GM21390 (cell line): Measurements from ENCODE around the gene KLHDC7A.

Experiments used
- ATAC-seq: cut with Tn5 transposase; IDR thresholded peaks from one replicate; pipeline ENCODE4 v1.9.1; 2021; ENCODE audit not compliant: unreplicated experiment

The KLHDC7A gene

DNA sequence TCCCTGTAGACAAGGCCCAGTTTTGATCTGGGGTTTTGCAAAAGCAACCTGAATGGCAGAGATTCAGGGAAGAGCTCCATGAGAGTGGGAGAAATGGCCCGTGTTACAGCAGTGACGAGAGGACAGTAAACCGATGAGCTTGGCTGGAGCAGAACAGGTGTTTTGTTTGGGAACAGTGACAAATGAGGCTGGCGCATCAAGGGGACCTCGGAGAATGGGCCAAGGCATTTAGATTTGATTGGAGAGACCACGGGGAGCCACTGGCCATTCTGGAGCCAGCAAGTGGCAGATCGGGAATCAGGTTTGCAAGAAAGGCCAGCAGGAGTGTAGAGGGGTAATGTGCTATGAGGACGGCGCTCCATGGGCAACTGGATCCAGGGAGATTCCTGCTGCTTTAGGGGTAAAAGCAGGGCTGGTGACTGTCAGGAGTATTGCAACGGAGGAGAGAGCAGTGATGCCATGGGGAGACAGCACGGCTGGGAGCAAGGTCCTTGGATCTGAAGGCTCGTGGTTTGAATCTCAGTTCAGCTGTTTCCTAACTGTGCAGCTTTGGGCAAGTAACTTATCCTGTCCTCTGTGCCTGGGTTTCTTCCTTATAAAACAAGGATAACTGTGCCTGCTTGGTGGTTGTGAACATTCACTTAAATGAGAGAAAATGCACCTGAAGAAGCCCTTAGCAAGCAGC is 9.9 kb upstream of the KLHDC7A start:
- no peak for ATAC-seq

DNA sequence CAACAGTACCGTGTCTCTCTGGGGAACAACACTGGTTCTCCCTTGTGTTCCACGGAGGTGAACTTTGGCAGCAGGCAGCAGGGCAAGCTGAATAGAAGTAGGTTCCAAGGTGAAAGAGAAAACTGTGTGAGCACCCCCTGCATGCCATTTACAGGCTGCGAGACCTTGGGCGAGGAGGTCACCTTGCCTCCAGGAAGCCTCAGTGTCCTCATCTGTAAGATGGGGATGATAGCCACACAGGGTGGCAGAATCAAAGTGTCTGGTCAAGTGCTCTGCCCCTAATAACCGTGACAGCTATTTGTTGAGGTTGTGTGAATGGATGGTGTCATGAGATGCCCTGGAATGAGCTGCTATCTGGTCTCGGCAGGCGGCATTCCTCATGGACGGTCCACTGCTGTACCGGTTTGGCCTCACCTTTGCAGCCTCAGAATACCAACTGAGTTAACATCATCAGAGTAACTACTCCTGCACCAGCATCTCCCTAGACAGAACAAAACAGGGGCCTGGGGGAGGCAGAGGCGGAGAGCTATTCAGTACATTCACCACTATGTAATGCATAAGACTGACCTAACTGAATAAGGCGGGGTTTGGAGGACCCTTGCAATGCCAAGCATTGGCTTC is 7.4 kb upstream of the KLHDC7A start:
- no peak for ATAC-seq

DNA sequence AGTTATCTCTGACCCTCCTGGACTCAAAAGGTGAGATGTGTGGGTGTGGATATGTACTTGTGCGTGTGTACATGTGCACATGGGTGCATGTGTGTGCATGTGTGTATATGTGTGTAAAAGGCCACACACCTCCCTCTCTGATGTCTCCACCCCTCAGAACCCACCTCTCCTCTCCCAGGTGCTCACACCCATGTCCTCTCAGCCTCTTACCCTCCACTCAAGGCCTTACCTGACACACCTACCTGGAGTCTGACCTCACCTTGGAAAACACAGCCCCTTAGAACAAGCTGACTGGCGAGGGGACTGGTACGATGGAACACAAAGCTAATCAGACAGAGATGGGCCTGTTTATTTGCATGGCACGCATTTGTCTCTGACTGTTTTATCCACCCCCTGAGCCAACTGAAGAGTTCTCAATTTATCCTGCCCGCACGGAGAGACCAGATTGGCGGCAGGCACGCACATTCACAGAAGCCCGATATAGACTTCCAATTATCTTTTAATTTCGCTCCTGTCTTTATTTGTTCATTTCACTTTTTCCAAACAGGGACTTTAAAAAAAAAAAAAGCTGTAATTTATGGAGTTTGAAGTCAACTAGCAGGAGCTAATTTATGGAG is 6.1 kb upstream of the KLHDC7A start:
- no peak for ATAC-seq

DNA sequence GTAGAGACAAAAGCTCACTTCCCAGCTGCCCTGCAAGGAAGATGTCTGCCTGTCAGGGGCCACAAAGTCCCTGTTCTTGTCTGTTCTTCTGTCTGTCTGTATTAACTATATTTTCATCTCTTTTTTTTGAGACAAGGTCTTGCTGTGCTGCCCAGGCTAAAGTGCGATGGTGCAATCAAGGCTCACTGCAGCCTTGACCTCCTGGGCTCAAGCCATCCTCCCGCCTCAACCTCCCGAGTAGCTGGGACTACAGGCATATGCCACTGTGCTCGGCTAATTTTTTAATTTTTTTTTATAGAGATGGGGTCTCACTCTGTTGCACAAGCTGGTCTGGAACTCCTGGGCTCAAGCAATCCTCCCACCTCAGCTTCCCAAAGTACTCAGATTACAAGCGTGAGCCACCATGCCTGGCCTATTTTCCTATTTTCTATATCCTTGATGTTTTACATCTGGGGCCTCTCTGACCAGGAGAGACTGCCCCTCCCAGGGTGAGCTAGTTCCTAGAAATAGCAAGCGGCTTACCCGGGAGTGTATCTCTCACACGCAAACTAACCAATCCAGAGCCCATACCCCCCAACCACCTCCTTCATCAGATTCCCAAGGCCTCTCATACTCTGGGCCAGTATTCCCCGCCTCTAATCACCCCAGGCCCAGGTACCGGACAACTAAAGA is 5.4 kb upstream of the KLHDC7A start:
- ATAC-seq: no peak

DNA sequence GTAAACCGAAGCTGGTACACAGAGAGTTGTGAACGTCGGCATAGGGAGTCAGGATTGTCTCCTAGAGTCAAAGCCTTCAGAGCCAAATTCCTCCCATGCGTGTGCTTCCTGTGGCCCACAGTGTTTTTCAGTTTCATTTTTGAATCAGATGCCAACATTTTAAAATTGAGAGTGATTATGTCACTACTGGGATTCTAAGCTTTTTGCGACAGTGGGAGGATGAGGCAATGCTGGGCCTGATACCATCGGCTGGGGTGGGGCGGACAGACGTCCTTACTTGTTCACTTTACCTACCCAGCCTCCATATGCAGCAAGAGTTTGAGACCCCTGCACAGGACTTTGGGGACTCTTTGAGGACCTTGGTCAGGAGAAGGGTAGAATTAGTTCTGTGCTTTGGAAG is 1.3 kb upstream of the KLHDC7A start:
- ATAC-seq: no peak

DNA sequence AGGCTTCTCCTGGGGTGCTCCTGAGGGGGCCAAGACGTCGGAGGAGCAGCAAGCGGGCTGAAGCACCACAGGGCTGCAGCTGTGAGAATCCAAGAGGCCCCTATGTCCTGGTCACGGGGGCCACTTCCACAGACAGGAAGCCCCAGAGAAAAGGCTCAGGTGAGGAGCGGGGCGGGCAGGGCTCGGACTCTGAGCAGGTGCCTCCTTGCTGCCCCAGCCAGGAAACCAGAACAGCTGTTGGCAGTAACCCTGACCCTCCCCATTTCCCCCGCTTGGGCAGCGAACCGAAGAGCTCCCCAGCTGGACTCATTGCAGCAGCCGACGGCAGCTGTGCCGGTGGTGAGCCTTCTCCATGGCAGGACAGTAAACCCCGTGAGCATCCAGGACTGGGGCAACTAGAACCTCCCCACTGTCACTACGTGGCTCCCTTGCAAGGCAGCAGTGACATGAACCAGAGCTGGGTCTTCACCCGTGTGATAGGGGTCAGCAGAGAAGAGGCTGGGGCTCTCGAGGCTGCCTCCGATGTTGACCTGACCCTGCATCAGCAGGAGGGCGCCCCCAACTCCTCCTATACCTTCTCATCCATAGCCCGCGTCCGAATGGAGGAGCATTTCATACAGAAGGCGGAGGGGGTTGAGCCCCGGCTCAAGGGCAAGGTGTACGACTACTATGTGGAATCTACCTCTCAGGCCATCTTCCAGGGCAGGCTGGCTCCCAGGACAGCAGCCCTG is 625 bp downstream of the KLHDC7A start:
- ATAC-seq: no peak

DNA sequence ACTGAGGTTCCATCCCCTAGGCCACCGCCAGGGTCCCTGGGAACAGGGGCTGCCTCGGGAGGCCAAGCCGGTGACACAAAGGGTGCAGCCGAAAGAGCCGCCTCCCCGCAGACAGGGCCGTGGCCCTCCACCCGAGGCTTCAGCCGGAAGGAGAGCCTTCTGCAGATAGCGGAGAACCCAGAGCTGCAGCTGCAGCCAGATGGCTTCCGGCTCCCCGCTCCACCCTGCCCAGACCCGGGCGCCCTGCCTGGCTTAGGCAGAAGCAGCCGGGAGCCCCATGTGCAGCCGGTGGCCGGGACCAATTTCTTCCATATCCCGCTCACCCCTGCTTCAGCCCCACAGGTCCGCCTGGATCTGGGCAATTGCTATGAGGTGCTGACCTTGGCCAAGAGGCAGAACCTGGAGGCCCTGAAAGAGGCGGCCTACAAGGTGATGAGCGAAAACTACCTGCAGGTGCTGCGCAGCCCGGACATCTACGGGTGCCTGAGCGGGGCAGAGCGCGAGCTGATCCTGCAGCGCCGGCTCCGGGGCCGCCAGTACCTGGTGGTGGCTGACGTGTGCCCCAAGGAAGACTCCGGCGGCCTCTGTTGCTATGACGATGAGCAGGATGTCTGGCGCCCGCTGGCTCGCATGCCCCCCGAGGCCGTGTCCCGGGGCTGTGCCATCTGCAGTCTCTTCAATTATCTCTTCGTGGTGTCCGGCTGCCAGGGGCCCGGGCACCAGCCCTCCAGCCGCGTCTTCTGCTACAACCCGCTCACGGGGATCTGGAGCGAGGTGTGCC is 1.4 kb downstream of the KLHDC7A start:
- no peak for ATAC-seq

DNA sequence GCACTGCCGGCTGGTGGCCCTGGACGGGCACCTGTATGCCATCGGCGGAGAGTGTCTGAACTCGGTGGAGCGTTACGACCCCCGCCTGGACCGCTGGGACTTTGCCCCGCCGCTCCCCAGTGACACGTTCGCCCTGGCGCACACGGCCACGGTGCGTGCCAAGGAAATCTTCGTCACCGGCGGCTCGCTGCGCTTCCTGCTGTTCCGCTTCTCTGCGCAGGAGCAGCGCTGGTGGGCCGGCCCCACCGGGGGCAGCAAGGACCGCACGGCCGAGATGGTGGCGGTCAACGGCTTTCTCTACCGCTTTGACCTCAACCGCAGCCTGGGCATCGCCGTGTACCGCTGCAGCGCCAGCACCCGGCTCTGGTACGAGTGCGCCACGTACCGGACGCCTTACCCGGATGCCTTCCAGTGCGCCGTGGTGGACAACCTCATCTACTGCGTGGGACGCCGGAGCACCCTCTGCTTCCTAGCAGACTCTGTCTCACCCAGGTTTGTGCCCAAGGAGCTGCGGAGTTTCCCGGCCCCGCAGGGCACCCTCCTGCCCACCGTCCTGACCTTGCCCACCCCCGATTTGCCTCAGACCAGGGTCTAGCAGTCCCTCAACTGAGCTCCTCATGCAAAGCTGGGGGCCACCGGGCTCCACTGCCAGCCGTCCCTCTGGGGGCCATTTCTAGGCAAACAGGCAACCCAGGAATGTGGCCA is 2.1 kb downstream of the KLHDC7A start:
- ATAC-seq: no peak

DNA sequence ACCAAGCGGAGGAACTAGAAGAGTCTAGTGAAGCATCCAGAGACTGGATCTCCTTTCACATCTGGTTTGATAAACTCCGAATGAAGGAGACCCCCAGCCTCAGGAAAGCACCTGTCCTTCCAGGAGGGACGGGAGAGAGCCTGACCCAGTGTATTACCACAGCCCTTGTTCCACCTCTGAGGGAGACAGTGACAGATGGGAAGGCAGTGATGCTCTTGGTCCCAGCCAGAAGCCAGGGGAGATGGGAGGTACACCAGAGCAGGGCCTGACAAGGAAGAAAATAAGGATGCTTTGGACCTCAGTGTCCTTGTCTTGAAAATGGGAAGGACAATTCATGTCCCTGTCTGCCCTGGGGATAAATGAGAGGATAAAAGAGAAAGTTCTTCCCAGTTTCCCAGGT is 3.5 kb downstream of the KLHDC7A start:
- ATAC-seq: no peak

DNA sequence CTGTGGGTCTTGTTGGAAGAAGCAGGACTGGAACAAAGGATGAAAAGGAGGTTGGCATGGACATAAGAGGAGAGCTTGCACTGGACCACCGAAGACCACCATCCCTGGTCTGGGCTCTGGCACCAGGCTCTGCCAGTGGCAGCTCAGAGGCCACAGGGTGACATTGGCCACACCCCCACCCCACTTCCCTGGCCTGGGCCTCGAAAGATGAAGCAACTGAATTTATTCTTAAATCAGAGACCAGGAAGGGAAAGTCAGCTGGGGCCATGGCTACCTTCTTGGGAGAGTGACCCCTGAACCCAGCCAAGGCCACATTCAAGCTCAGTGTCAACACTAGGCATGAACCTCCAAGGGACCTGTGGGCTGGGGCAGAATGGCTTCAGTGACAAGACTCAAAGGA is 4.0 kb downstream of the KLHDC7A start:
- ATAC-seq: no peak

DNA sequence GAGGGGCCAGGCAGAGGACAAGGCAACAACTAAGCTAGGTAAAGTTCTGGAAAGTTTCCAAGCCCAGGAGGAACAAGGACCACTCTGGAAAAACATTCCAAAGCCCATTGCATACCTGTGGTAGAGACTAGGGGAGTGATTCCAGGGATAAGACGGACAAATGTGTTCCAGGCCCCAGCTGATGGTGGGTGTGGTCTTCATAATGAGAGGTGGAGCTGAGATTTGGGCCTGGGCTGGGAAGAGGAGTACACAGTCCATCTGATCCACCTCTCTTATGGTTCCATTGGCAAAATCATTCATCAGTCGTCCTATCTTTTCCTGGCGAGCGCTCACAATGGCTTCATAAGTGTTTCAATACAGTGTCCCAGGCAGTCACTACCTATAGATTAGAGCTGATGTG is 4.5 kb downstream of the KLHDC7A start:
- no peak for ATAC-seq

DNA sequence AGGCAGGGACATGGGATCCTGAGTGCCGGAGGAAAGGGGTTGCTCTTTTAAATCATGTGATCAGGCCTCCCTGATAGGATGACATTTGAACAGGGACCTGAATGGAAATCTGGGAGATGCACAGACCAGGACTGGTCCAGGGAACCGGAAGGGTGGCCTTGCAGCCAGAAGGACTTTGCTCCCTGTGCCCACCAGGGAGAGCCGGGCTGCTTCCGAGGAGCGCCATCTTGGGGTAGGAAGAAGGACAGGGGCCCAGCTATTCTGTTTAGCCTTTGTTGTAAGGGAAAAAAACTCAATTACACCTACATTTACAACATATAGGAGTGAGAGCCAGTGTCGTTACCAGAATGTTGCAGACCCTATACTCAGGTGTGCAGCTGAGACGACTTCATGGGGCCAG is 5.5 kb downstream of the KLHDC7A start:
- no peak for ATAC-seq

DNA sequence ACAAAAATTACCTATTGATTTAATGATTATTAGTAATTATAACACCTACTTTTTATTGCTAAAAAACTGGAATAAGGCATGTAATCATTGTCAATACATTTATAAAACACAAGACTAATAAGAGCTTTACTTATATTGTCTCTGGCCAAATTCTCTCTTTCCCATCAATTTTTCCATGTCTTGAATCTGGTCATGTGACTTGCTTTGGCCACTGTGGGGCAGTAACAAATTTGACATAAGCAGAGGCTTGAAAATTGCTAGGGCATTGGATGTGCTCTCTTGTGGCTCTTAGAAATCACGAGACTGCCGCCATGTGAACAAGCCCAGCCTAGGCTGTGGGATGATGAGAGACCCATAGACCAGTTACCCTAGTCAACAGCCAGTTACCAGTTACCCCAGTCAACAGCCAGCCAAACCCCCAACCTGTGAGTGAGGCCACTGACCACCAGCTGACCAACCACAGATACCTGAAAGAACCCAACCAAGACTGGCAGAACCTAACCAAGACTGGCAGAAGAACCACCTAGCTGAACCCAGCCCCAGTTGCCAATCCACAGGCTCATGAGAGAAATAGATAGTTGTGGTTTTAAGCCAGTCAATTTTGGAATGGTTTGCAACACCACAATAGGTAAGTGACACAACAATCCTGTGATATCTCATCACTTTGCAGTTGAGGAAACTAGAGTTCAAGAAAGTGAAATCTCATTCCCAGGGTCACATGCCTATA is 8.8 kb downstream of the KLHDC7A start:
- ATAC-seq: no peak

DNA sequence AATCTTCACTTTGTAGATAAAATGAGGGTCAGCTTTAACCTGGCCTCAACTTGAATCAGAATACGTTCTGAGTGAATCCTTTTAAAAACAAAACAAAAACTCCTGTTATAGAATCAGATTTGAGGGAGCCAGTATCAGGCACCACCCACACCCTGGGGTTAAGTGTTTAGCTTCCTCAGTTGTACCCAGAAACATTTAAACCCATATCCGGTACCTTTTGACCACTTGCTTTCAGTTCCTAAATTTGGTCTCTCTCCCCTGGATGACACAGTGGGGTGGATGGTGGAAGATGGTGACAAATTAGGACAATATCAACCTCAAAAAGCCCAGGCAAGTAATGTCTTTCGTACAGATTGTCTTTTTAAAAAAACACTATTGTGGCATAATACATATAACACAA is 10.4 kb downstream of the KLHDC7A start:
- ATAC-seq: no peak

DNA sequence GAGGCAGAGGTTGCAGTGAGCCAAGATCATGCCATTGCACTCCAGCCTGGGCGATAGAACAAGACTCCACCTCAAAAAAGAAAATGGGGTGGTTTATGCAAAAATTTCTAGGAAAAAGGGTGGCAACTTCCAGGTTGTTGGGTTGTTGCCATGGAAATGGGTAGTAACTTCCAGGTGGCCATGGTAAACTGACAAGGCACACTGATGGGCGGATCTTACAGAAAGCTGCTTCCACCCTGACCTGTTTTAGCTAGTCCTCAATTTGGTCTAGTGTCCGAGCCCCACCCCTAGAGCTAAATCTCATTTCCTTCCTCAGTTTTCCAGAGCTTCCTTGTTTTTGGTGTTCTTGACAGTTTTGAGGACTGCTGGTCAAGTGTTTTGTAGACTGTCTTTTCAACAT is 13.6 kb downstream of the KLHDC7A start:
- ATAC-seq: no peak

DNA sequence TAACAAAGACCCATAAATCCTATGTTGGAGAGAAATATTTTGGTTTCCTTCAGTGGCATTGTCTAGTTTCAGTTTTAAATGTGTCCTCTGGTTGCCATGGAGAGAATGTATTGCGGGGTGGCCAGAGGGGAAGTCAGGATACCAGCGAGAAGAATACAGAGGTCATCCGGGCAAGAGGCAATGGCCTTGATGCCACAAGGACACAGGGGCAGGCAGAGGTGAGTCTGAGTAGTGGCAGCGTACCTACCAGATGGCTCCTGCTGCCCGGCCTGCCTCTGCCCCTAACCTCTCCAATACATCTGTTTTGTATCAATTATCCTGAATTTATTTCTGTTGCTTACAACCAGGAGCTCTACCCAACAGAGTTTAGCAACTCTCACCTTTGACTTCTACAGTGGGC is 14.9 kb downstream of the KLHDC7A start:
- no peak for ATAC-seq

DNA sequence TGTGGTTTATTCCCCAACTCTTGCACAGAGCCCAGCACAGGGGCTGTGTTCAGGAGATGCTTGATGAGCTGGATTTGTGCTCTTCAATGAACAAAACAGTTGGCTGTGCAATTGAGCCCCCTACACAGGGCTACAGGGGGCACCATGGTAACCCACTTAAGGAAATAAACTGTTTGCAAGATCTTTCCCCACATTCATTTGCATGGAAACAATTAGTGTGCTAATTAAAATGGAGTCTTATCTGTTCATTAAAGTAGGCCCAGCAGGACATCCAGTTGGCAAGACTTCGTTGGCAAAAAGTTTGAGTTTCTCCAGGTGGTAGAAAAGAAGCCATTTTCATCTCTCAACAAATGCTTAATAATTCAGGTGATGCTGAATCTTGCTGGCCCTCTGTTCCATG is 15.3 kb downstream of the KLHDC7A start:
- ATAC-seq: no peak

DNA sequence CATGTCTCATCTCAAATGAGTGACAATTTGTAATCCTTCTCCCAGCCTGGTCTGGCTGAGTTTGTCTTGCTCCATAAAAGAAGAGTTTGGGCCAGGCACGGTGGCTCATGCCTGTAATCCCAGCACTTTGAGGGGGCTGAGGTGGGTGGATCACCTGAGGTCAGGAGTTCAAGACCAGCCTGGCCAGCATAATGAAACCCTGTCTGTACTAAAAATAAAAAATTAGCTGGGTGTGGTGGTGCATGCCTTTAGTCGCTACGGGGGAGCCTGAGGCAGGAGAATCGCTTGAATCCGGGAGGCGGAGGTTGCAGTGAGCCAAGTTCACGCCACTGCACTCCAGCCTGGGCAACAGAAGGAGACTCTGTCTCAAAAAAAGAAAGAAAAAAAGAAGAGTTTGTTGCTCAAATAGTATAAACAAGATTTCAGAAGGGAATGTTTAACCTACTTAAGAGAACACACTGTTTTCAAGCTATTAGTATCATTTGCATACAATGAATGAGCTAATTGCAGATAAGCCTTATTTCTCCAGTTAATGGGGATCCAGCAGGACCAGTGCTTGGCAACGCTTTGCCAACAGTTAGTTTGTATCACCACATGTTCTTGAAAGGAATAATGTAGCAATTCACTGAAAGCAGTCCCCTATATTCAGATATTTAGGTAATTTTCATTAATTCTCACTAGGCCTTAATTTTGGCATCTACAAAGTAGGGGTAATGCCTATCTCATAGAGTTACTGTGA is 15.9 kb downstream of the KLHDC7A start:
- no peak for ATAC-seq

DNA sequence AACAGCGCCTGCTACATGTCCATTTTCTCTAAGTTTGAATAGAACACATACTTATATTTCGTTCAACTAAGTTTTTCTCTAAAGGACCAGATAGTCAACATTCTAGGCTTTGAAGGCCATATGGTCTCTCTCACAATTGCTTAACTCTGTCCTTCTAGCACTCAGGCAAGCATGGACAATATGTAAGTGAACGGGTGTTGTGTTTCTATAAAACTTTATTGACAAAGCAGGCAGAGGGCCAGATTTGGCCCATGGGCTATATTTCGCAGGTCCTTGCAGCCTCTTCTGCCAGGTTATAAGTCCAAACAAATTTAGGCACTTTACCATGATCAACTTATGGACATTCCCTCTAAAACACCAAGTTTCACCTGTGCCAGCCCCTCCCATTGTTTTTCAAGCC is 21.1 kb downstream of the KLHDC7A start:
- no peak for ATAC-seq
